ENCODE data around the gene HNRNPA2B1. TPM values are rescaled to one million over a fixed set of nuclear protein-coding genes. Genes with fewer than 3 reads are reported as not detected.
"Not testable (repeated sequence)": the region's sequence is repeated elsewhere in the genome, so short reads cannot be mapped to it uniquely, and the experiment has no call there.

HNRNPA2B1 gene
- total and polyA plus RNA-seq, 2 donors from 2014 or later, result 397 to 433 TPM

DNA sequence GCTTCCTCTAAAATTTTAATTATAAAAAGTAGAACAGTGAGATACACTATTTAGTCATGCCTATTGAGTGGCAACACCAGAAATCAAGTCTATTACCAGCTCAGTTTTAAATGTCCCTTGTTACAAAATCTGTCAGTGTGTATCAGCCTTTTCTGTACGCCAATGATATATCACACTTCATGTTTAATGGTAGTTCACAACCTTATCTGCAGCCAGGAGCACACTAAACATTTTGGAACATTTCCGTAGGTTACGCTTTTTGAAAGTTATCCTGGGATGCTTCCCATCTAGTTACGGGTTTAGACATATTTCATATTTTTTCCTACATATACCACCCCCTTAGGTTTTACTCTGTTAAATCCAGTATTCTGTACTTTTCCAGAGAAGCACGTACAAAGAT lies 5.4 kb downstream of the HNRNPA2B1 start:
- FAIRE-seq, result no peak
- intact Hi-C loops (cut with DNase I), result no loop called here
- Histone ChIP-seq H3K9me3 (ENCODE audit: control insufficient read depth in 2 of 3, insufficient read depth in 1 of 3, low read length in 3 of 3) (no peaks in the 10 kb centered on the region), H3K27me3 (ENCODE audit: control insufficient read depth, insufficient read depth, low read length) (no peaks in the 10 kb centered on the region), H3K27ac (ENCODE audit: low read depth in 2 of 2, low read length in 2 of 2) (no peak overlapping the region), H3K4me3 (ENCODE audit: low read length in 3 of 3) (no peak overlapping the region), H3K36me3 (ENCODE audit: control insufficient read depth in 2 of 3, insufficient read depth in 3 of 3, low read length in 3 of 3) (peaks cover 20 to 68% (median 42%) of the 10 kb centered on the region in 3 donors), H3K4me1 (ENCODE audit: control insufficient read depth in 2 of 3, insufficient read depth in 2 of 3, low read depth in 1 of 3, low read length in 3 of 3) (peaks cover 4 to 26% (median 20%) of the 10 kb centered on the region in 3 donors), H3K9ac (ENCODE audit: low read length in 3 of 3) (no peak overlapping the region)
- no peak for DNase-seq
- TF ChIP-seq, protein P1, sequence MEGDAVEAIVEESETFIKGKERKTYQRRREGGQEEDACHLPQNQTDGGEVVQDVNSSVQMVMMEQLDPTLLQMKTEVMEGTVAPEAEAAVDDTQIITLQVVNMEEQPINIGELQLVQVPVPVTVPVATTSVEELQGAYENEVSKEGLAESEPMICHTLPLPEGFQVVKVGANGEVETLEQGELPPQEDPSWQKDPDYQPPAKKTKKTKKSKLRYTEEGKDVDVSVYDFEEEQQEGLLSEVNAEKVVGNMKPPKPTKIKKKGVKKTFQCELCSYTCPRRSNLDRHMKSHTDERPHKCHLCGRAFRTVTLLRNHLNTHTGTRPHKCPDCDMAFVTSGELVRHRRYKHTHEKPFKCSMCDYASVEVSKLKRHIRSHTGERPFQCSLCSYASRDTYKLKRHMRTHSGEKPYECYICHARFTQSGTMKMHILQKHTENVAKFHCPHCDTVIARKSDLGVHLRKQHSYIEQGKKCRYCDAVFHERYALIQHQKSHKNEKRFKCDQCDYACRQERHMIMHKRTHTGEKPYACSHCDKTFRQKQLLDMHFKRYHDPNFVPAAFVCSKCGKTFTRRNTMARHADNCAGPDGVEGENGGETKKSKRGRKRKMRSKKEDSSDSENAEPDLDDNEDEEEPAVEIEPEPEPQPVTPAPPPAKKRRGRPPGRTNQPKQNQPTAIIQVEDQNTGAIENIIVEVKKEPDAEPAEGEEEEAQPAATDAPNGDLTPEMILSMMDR (IDR thresholded peaks at IDR 0.05; ENCODE audit: borderline replicate concordance, extremely low read depth, insufficient read depth), result no peak

DNA sequence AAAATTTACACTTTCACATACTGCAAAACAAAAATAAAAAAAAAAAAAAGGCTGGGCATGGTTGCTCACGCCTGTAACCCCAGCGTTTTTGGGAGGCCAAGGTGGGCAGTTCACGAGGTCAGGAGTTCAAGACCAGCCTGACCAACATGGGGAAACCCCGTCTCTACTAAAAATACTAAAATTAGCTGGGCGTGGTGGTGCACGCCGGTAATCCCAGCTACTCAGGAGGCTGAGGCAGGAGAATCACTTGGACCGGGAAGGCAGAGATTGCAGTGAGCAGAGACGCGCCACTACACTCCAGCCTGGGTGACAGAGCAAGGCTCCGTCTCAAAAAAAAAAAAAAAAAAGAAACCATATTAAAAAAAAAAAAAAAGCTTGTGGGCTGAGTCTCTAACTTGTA lies 5.8 kb downstream of the HNRNPA2B1 start:
- H3K9ac ChIP-seq (ENCODE audit: low read length in 3 of 3); DNase-seq; FAIRE-seq; H3K27ac ChIP-seq (ENCODE audit: low read depth in 2 of 2, low read length in 2 of 2); H3K4me3 ChIP-seq (ENCODE audit: low read length in 3 of 3); intact Hi-C loops (cut with DNase I); H3K9me3 ChIP-seq (ENCODE audit: control insufficient read depth in 2 of 3, insufficient read depth in 1 of 3, low read length in 3 of 3); H3K27me3 ChIP-seq (ENCODE audit: control insufficient read depth, insufficient read depth, low read length): not testable (repeated sequence)
- H3K4me1 ChIP-seq (ENCODE audit: control insufficient read depth in 2 of 3, insufficient read depth in 2 of 3, low read depth in 1 of 3, low read length in 3 of 3), result peaks cover 4 to 26% (median 20%) of the 10 kb centered on the region in 3 donors
- peaks cover 20 to 70% (median 43%) of the 10 kb centered on the region in 3 donors for H3K36me3 ChIP-seq (ENCODE audit: control insufficient read depth in 2 of 3, insufficient read depth in 3 of 3, low read length in 3 of 3)

DNA sequence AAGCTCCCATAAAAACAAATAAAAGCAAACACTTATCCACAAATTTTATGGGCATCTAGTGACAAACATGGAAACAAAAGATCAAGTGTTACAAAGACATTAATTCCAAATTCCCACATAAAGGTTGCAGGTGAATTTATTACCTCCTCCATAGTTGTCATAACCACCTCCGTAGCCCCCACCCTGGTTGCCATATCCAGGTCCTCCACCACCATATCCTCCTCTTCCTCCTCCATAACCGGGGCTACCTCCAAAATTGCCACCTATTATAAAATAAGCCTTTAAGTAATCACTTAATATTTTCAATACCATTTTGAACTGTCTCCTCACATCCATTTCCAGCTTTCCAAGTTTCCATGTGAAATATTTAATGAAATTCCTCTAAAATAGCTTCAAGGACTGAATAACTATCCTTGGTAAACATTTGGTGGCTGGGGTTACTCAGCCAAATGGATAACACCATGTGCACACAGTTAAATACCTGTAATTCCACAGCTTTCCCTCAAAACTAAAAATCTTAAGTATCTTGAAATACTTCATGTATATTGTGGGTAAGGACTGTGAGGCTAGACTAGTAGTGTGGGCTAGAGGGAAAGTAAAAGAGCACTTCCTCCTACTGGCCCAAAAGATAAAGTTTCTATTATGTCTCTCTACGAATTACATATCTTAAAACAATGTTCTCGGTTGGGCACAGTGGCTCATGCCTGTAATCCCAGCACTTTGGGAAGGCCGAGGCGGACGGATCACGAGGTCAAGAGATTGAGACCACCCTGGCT lies 6.9 kb downstream of the HNRNPA2B1 start:
- H3K27me3 ChIP-seq (ENCODE audit: control insufficient read depth, insufficient read depth, low read length), result no peaks in the 10 kb centered on the region
- no peak overlapping the region for H3K4me3 ChIP-seq (ENCODE audit: low read length in 3 of 3)
- FAIRE-seq (no peak), DNase-seq (no peak)
- no peaks in the 10 kb centered on the region for H3K9me3 ChIP-seq (ENCODE audit: control insufficient read depth in 2 of 3, insufficient read depth in 1 of 3, low read length in 3 of 3)
- TF ChIP-seq, protein P1 (IDR thresholded peaks at IDR 0.05; ENCODE audit: borderline replicate concordance, extremely low read depth, insufficient read depth), result no peak
- H3K9ac ChIP-seq (ENCODE audit: low read length in 3 of 3), result peak overlapping the region in 1 of 3 donors; percentile 5
- no peak overlapping the region for H3K27ac ChIP-seq (ENCODE audit: low read depth in 2 of 2, low read length in 2 of 2)
- intact Hi-C loops (cut with DNase I), result no loop called here
- H3K36me3 ChIP-seq (ENCODE audit: control insufficient read depth in 2 of 3, insufficient read depth in 3 of 3, low read length in 3 of 3), result peaks cover 24 to 80% (median 53%) of the 10 kb centered on the region in 3 donors
- H3K4me1 ChIP-seq (ENCODE audit: control insufficient read depth in 2 of 3, insufficient read depth in 2 of 3, low read depth in 1 of 3, low read length in 3 of 3), result peaks cover 4 to 26% (median 20%) of the 10 kb centered on the region in 3 donors

DNA sequence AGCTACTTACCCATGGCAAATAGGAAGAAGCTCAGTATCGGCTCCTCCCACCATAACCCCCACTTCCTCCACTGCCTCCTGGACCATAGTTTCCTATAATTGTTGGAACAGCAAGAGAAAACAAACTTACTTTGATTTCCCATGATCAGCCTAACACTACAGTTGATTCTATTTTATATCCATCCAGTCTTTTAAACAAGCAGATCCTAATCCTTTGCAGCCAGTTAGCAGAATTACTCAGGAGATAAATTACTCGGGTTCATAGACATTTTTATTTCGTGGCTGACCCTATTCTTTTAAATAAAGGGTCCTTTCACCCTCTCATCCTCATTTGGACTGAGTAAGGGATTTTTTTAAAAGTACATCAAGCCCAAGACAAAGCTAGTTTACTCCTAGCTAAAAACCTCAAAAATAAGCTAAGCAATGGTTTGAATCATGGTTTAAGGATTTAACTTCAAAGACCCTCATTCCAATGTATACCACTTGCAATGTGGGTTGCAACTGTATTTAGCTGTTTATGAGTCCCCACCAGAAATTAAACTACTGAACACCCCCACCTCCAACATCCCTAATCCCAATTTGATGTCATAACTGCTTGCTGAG lies 8.0 kb downstream of the HNRNPA2B1 start:
- FAIRE-seq (no peak), DNase-seq (no peak)
- intact Hi-C loops (cut with DNase I), result no loop called here
- Histone ChIP-seq H3K4me1 (ENCODE audit: control insufficient read depth in 2 of 3, insufficient read depth in 2 of 3, low read depth in 1 of 3, low read length in 3 of 3) (peaks cover 4 to 26% (median 20%) of the 10 kb centered on the region in 3 donors), H3K27me3 (ENCODE audit: control insufficient read depth, insufficient read depth, low read length) (no peaks in the 10 kb centered on the region), H3K4me3 (ENCODE audit: low read length in 3 of 3) (no peak overlapping the region), H3K27ac (ENCODE audit: low read depth in 2 of 2, low read length in 2 of 2) (no peak overlapping the region), H3K9ac (ENCODE audit: low read length in 3 of 3) (no peak overlapping the region), H3K36me3 (ENCODE audit: control insufficient read depth in 2 of 3, insufficient read depth in 3 of 3, low read length in 3 of 3) (peaks cover 24 to 85% (median 61%) of the 10 kb centered on the region in 3 donors), H3K9me3 (ENCODE audit: control insufficient read depth in 2 of 3, insufficient read depth in 1 of 3, low read length in 3 of 3) (no peaks in the 10 kb centered on the region)
- TF ChIP-seq, protein P1 (IDR thresholded peaks at IDR 0.05; ENCODE audit: borderline replicate concordance, extremely low read depth, insufficient read depth), result no peak

Measured in kidney (tissue), 14 donors.